ENCODE results near the gene KCNG1.

Gene KCNG1

GRCh38 chr20:51034988-51035656 lies 12.2 kb upstream of the KCNG1 start:
- DNase-seq (ENCODE audit: low spot score), result no peak

GRCh38 chr20:51034476-51034875 lies 11.6 kb upstream of the KCNG1 start:
- DNase-seq (ENCODE audit: low spot score), result no peak

GRCh38 chr20:51029963-51030920 lies 7.3 kb upstream of the KCNG1 start:
- no peak for DNase-seq (ENCODE audit: low spot score)

GRCh38 chr20:51029556-51029955 lies 6.6 kb upstream of the KCNG1 start:
- DNase-seq (ENCODE audit: low spot score), result no peak

GRCh38 chr20:51028616-51029212 lies 5.8 kb upstream of the KCNG1 start:
- DNase-seq (ENCODE audit: low spot score), result no peak

GRCh38 chr20:51027035-51027795 lies 4.3 kb upstream of the KCNG1 start:
- no peak for DNase-seq (ENCODE audit: low spot score)

GRCh38 chr20:51026269-51026668 lies 3.4 kb upstream of the KCNG1 start:
- DNase-seq (ENCODE audit: low spot score), result no peak

- no peak for DNase-seq (ENCODE audit: low spot score)
Observed at GRCh38 chr20:51024761-51025160, 1.9 kb upstream of the KCNG1 start.

- no peak for DNase-seq (ENCODE audit: low spot score)
Observed at GRCh38 chr20:51023617-51024155, 779 bp upstream of the KCNG1 start.

- no peak for DNase-seq (ENCODE audit: low spot score)
Observed at GRCh38 chr20:51022227-51022802, 592 bp downstream of the KCNG1 start.

- DNase-seq (ENCODE audit: low spot score), result no peak
Observed at GRCh38 chr20:51021067-51022025, 1.6 kb downstream of the KCNG1 start.

GRCh38 chr20:51020657-51021056 lies 2.2 kb downstream of the KCNG1 start:
- no peak for DNase-seq (ENCODE audit: low spot score)

- DNase-seq (ENCODE audit: low spot score), result no peak
Observed at GRCh38 chr20:51019656-51020592, 3.0 kb downstream of the KCNG1 start.

GRCh38 chr20:51017251-51017650 lies 5.7 kb downstream of the KCNG1 start:
- no peak for DNase-seq (ENCODE audit: low spot score)

- DNase-seq (ENCODE audit: low spot score), result no peak
Observed at GRCh38 chr20:51016521-51016920, 6.4 kb downstream of the KCNG1 start.

- peak; percentile 71 for DNase-seq (ENCODE audit: low spot score)
Observed at GRCh38 chr20:51014797-51015722, 7.8 kb downstream of the KCNG1 start.

GRCh38 chr20:51013577-51014330 lies 9.2 kb downstream of the KCNG1 start:
- DNase-seq (ENCODE audit: low spot score), result no peak

All from RKO (cell line).